ENCODE measurements around the gene CACNA1F.

GRCh38 chrX:49157194-49157593, 75.9 kb downstream of the CACNA1F start:
- TF ChIP-seq REST (IDR thresholded peaks at IDR 0.05; ENCODE audit: insufficient read depth in 1 of 2, low read depth in 2 of 2, low read length in 1 of 2) (no peak), CTCF (IDR thresholded peaks at IDR 0.05) (no peak), POLR2AphosphoS5 (IDR thresholded peaks at IDR 0.05; ENCODE audit: low read depth, low read length) (no peak), TCF7L2 (IDR thresholded peaks at IDR 0.05; ENCODE audit: low read depth, low read length) (no peak)
